NCI-H1930 (cell line): ENCODE results near the gene CD180.
A peak's percentile ranks its signal among the peaks of the same experiment; 100 is the strongest.

Experiments
- DNase-seq, 2 experiments: peaks; one replicate each; lab custom pipeline; 2025; lab: John Stamatoyannopoulos, UW

Gene CD180

GRCh38 chr5:67196537-67197059 lies at the start of gene CD180:
Gene CD180, minus strand, starts transcription at chr5:67196799. Its CDS starts 158 bp downstream, at chr5:67196641.
- DNase-seq, result no peak

GRCh38 chr5:67246108-67246507 lies 49.5 kb upstream of the CD180 start:
- DNase-seq, result peak in 1 of 2 experiments; percentile 24

GRCh38 chr5:67245259-67245846 lies 48.8 kb upstream of the CD180 start:
- no peak for DNase-seq

GRCh38 chr5:67244345-67244793 lies 47.8 kb upstream of the CD180 start:
- no peak for DNase-seq

GRCh38 chr5:67243944-67244343 lies 47.3 kb upstream of the CD180 start:
- no peak for DNase-seq

GRCh38 chr5:67243349-67243748 lies 46.8 kb upstream of the CD180 start:
- DNase-seq, result no peak

- no peak for DNase-seq
These were observed 44.7 kb upstream of the CD180 start for GRCh38 chr5:67241326-67241725.

GRCh38 chr5:67240846-67241245 lies 44.2 kb upstream of the CD180 start:
- no peak for DNase-seq

GRCh38 chr5:67240065-67240464 lies 43.5 kb upstream of the CD180 start:
- no peak for DNase-seq

GRCh38 chr5:67238191-67238590 lies 41.6 kb upstream of the CD180 start:
- DNase-seq, result no peak

- no peak for DNase-seq
These were observed 39.0 kb upstream of the CD180 start for GRCh38 chr5:67235399-67236110.

GRCh38 chr5:67234671-67235176 lies 38.1 kb upstream of the CD180 start:
- DNase-seq, result no peak

- no peak for DNase-seq
These were observed 36.5 kb upstream of the CD180 start for GRCh38 chr5:67233075-67233474.

- no peak for DNase-seq
These were observed 26.6 kb upstream of the CD180 start for GRCh38 chr5:67223211-67223610.

GRCh38 chr5:67222243-67223025 lies 25.8 kb upstream of the CD180 start:
- no peak for DNase-seq

GRCh38 chr5:67221487-67222242 lies 25.1 kb upstream of the CD180 start:
- DNase-seq, result no peak

GRCh38 chr5:67216564-67216963 lies 20.0 kb upstream of the CD180 start:
- no peak for DNase-seq

GRCh38 chr5:67215519-67216471 lies 19.2 kb upstream of the CD180 start:
- no peak for DNase-seq

- DNase-seq, result no peak
These were observed 18.3 kb upstream of the CD180 start for GRCh38 chr5:67214707-67215447.

GRCh38 chr5:67214036-67214435 lies 17.4 kb upstream of the CD180 start:
- DNase-seq, result no peak
